ENCODE results near the gene RARS1. TPM values are rescaled to one million over a fixed set of nuclear protein-coding genes. Genes with fewer than 3 reads are reported as not detected.
A peak's percentile ranks its signal among the peaks of the same experiment; 100 is the strongest.

RARS1 gene
- total RNA-seq, 4 donors from 2014 or later: 80.4 to 253 (median 102) TPM

DNA sequence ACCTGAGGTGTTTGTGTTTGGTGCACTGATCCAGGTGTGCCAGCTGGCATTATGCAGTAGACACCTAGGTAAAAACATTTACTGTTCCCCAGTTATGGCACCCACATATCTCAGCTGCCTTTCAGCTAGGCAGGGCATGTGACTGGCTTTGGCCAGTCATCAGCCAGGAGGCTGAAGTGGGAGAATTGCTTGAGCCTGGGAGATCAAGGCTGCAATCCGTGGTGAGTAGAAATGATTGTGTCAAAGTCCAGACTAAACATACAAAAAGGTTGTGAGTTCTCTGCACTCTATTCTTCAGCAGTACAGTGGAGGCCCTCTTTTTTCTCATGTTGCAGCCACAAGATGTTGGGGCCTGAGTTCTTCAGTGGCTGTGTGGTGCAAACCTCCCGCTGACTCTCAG, 39.6 kb downstream of the RARS1 start:
- Histone ChIP-seq H3K4me3 (no peak overlapping the region), H3K27me3 (peaks cover 0 to 5% of the 10 kb centered on the region in 2 donors), H3K9me3 (no peaks in the 10 kb centered on the region), H3K4me1 (no peaks in the 10 kb centered on the region), H3K27ac (no peak overlapping the region), H3K36me3 (no peaks in the 10 kb centered on the region)
- TF ChIP-seq, protein P1, sequence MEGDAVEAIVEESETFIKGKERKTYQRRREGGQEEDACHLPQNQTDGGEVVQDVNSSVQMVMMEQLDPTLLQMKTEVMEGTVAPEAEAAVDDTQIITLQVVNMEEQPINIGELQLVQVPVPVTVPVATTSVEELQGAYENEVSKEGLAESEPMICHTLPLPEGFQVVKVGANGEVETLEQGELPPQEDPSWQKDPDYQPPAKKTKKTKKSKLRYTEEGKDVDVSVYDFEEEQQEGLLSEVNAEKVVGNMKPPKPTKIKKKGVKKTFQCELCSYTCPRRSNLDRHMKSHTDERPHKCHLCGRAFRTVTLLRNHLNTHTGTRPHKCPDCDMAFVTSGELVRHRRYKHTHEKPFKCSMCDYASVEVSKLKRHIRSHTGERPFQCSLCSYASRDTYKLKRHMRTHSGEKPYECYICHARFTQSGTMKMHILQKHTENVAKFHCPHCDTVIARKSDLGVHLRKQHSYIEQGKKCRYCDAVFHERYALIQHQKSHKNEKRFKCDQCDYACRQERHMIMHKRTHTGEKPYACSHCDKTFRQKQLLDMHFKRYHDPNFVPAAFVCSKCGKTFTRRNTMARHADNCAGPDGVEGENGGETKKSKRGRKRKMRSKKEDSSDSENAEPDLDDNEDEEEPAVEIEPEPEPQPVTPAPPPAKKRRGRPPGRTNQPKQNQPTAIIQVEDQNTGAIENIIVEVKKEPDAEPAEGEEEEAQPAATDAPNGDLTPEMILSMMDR (IDR thresholded peaks at IDR 0.05): no peak
- no peak for TF ChIP-seq POLR2A (IDR thresholded peaks at IDR 0.05)
- intact Hi-C loops (cut with DNase I; ENCODE audit: low total_unique reads): no loop called here
- DNase-seq: no peak

DNA sequence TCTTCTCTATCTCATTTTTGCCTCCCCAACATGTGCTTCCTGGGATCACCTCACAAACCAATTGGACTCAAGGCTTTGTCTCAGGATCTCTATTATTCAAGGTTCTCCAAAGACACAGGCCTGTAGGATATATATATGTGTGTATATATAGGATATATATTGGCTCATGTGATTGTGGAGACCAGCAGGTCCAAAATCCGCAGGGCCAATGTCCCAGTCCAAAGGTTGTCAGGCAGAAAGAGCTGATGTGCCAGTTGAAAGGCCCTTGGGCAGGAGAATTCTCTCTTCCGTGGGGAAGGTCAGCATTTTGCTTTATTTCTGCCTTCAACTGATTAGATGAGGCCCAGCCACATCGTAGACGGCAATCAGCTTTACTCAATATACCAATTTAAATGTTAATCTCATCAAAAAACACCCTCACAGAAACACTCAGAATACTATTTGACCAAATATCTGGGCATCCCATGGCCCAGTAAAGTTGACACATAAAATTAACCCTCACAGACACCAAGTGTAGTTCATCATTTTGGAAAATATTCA, 41.6 kb downstream of the RARS1 start:
- Histone ChIP-seq H3K36me3 (no peaks in the 10 kb centered on the region), H3K4me1 (no peaks in the 10 kb centered on the region), H3K9me3 (no peaks in the 10 kb centered on the region), H3K4me3 (no peak overlapping the region), H3K27ac (no peak overlapping the region), H3K27me3 (peaks cover 0 to 6% of the 10 kb centered on the region in 2 donors)
- TF ChIP-seq POLR2A (IDR thresholded peaks at IDR 0.05): no peak
- intact Hi-C loops (cut with DNase I; ENCODE audit: low total_unique reads): no loop called here
- DNase-seq: no peak

DNA sequence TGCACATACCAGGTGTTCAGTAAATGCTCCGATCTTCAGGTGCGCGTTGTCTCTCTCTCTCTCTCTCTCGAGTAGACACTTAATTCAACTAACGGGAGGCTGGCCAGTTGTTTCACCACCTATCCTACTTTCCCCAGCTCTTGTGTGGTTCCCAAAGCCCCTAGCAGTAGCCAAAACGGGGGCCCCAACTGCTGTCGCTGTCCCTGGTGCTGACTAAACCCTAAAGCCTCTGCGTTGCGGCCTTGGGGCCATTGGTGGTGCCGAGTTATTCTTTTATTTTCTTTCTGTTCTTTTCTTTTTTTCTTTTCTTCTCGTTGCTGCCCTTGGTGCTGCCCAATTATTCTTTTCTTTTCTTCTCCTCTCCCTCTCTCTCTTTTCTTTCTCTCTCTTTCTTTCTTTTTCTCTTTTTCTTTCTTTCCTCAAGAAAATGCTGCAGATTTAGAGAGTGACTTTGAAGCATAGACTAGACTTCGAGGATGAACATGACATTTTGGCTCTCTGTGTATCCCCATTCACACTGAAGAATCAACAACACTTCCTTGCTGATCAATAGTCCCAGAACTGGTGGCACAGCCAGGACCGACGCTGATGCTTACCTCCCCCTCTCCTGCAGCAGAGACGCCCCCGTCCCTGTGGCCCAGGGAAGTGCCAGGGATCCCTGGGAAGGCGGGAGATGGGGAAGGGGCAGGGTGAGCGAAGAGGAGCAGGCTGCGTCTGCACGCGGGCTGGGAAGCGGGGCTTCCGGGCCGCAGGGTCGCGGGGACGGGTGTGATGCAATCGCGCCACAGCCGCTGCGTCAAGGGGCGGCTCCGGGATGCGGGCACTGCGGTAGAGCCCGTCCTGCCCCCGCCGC, 42.5 kb downstream of the RARS1 start, which contains the start of gene FBLL1:
Gene FBLL1 (plus strand): TSS at position 785 of the 853 bp plus-strand sequence. CDS start 200 bp downstream, outside the sequence.
- intact Hi-C loops (cut with DNase I; ENCODE audit: low total_unique reads): no loop called here
- H3K4me1 ChIP-seq: no peaks in the 10 kb centered on the region
- H3K27ac ChIP-seq: no peak within 1 kb of the TSS
- H3K9me3 ChIP-seq: no peaks in the 10 kb centered on the region
- DNase-seq: no peak
- H3K36me3 ChIP-seq: no peaks in the 10 kb centered on the region
- TF ChIP-seq POLR2A (IDR thresholded peaks at IDR 0.05): no peak
- TF ChIP-seq, protein P1 (IDR thresholded peaks at IDR 0.05): no peak
- H3K27me3 ChIP-seq: peaks cover 0 to 6% of the 10 kb centered on the region in 2 donors
- H3K4me3 ChIP-seq: peak within 1 kb of the TSS in 1 of 2 donors; percentile 28

DNA sequence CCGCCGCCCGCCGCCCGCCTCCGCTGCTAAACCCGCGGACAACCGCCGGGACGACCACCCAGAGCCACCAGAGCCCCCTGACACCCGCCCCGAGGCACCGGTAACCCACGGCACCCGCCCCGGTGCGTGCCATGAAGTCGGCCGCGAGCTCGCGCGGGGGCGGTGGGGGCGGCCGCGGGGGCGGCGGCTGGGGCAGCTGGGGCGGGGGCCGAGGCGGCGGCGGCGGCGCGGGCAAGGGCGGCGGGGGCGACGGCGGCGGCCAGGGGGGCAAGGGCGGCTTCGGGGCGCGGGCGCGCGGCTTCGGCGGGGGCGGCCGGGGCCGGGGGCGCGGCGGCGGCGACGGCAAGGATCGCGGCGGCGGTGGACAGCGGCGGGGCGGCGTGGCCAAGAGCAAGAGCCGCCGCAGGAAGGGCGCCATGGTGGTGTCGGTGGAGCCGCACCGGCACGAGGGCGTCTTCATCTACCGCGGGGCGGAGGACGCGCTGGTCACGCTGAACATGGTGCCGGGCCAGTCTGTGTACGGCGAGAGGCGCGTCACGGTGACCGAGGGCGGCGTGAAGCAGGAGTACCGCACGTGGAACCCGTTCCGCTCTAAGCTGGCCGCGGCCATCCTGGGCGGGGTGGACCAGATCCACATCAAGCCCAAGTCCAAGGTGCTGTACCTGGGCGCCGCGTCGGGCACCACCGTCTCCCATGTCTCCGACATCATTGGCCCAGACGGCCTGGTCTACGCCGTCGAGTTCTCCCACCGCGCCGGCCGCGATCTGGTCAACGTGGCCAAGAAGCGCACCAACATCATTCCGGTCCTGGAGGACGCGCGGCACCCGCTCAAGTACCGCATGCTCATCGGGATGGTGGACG, 43.3 kb downstream of the RARS1 start:
- H3K9me3 ChIP-seq: no peaks in the 10 kb centered on the region
- H3K27me3 ChIP-seq: peaks cover 0 to 6% of the 10 kb centered on the region in 2 donors
- peak overlapping the region in 1 of 2 donors; percentile 28 for H3K4me3 ChIP-seq
- no peak for DNase-seq
- TF ChIP-seq, protein P1 (IDR thresholded peaks at IDR 0.05): no peak
- TF ChIP-seq POLR2A (IDR thresholded peaks at IDR 0.05): no peak
- no peak overlapping the region for H3K27ac ChIP-seq
- no peaks in the 10 kb centered on the region for H3K4me1 ChIP-seq
- intact Hi-C loops (cut with DNase I; ENCODE audit: low total_unique reads): no loop called here
- no peaks in the 10 kb centered on the region for H3K36me3 ChIP-seq

DNA sequence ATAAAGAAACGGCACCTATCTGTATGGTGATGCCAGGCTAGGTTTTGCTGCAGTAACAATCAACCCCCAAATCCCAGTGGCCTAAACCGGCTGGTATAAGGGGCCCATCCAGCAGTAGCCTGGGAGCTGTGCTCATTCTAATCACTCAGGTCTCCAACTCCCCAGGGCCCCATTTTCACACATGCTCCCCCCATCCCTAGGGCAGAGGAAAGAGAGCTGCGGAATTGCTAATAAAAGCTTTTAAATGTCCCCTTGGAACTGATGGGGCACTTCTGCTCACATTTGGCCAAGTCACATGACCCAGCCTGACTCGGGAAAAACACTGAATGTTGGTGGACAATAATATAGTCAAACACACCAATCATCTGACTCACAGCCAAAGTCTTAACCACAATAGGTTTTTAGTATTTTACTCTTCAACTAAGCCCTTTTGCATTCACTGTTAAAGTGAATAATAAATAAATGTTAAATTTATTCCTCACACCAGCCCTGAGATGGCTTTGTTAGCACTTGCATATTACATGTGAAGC, 44.4 kb downstream of the RARS1 start:
- intact Hi-C loops (cut with DNase I; ENCODE audit: low total_unique reads): no loop called here
- H3K4me3 ChIP-seq: no peak overlapping the region
- no peaks in the 10 kb centered on the region for H3K4me1 ChIP-seq
- DNase-seq: no peak
- H3K36me3 ChIP-seq: no peaks in the 10 kb centered on the region
- H3K27me3 ChIP-seq: peaks cover 0 to 6% of the 10 kb centered on the region in 2 donors
- H3K27ac ChIP-seq: no peak overlapping the region
- TF ChIP-seq POLR2A (IDR thresholded peaks at IDR 0.05): no peak
- TF ChIP-seq, protein P1 (IDR thresholded peaks at IDR 0.05): no peak
- H3K9me3 ChIP-seq: no peaks in the 10 kb centered on the region
